IPS-20b (cell line): ENCODE data around the gene ARMS2.

Experiments used
- H3K27ac ChIP-seq: one replicate; pipeline ENCODE4 v1.5.1; 2013; ENCODE audit warnings: low read length
- H3K27me3 ChIP-seq: 2 replicates; pipeline ENCODE4 v1.6.1; 2013; ENCODE audit warnings: mild to moderate bottlenecking, low read length, inconsistent platforms; ENCODE audit not compliant: insufficient read depth
- H3K36me3 ChIP-seq: 2 replicates; pipeline ENCODE4 v1.6.1; 2013; ENCODE audit warnings: low read depth, mild to moderate bottlenecking, inconsistent platforms, low read length, moderate library complexity; ENCODE audit not compliant: insufficient read depth
- H3K4me1 ChIP-seq: 2 replicates; pipeline ENCODE4 v1.6.1; 2013; ENCODE audit warnings: mild to moderate bottlenecking, control low read depth, inconsistent platforms, low read length, moderate library complexity; ENCODE audit not compliant: insufficient read depth
- H3K4me3 ChIP-seq: 2 replicates; pipeline ENCODE4 v1.5.1; 2013; ENCODE audit warnings: mild to moderate bottlenecking, low read length, inconsistent platforms
- H3K9ac ChIP-seq: 2 replicates; pipeline ENCODE4 v1.6.1; 2013; ENCODE audit warnings: low read depth, mild to moderate bottlenecking, inconsistent platforms, low read length, moderate library complexity
- H3K9me3 ChIP-seq: 2 replicates; pipeline ENCODE4 v1.6.1; 2013; ENCODE audit warnings: mild to moderate bottlenecking, low read depth, low read length, inconsistent platforms; ENCODE audit not compliant: insufficient read depth

Gene ARMS2

DNA sequence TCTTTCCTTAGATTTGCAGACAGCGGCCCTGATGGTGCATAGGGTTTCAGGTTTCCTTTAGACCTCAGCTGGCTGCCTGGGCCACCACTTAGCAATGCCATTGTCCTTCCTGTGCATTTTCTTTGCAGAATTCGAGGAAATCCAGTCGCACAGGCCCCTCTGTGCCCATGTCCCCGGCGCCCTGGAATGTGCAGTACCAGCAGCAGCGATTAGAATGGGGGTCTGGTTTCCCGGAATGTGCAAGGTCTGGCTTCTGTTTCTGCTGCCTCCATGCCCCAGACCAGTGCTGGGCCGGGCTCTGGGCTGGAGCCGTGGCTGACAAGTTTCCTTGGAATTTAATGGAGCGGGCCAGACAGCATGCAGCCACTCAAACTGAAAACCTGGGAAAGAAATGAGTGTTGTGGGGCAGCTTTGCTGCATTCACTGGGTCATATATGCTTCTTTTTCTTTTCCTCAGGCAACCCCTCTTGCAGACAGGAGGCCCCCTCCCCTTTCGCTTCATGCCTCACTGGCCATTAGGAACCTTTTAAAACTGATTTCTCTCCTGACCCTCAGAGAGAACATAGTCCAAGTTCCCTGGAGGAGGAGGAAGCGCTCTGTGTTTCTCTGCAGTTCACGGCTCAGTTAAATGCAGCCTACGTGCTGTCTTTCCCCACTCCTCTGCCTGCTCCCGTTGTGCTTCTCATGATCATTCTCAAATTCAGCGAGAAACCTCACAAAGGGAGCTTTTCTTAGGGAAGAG lies 21.3 kb downstream of the ARMS2 start:
- H3K4me1 ChIP-seq, result peaks cover 41% of the 10 kb centered on the region
- no peaks in the 10 kb centered on the region for H3K36me3 ChIP-seq
- H3K9ac ChIP-seq, result 0 out of 2 replicates have a peak overlapping the region, but pooled peaks have one; percentile 20
- H3K9me3 ChIP-seq, result no peaks in the 10 kb centered on the region
- H3K27ac ChIP-seq, result no peak overlapping the region
- H3K4me3 ChIP-seq, result no peak overlapping the region
- H3K27me3 ChIP-seq, result no peaks in the 10 kb centered on the region

DNA sequence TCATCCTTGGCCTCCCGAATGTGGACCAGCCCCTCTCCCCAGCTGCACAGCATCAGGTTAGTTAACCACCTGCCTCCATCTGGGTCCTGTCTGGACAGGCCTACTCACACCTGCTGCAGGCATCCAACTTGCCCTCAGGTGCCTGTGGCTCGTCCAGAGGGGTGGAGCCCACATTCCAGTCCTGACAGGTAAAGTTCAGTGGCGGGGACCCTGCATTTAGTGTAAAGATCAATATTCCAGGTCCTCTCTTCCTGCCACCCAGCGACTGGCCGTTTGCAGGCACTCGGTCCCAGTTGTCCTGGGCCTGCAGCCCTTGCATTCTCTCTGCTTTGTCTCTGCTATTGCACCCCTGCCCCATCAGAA lies 21.9 kb downstream of the ARMS2 start:
- 0 out of 2 replicates have a peak overlapping the region, but pooled peaks have one; percentile 20 for H3K9ac ChIP-seq
- no peak overlapping the region for H3K4me3 ChIP-seq
- H3K4me1 ChIP-seq, result peaks cover 41% of the 10 kb centered on the region
- H3K27me3 ChIP-seq, result no peaks in the 10 kb centered on the region
- no peaks in the 10 kb centered on the region for H3K9me3 ChIP-seq
- no peaks in the 10 kb centered on the region for H3K36me3 ChIP-seq
- no peak overlapping the region for H3K27ac ChIP-seq

DNA sequence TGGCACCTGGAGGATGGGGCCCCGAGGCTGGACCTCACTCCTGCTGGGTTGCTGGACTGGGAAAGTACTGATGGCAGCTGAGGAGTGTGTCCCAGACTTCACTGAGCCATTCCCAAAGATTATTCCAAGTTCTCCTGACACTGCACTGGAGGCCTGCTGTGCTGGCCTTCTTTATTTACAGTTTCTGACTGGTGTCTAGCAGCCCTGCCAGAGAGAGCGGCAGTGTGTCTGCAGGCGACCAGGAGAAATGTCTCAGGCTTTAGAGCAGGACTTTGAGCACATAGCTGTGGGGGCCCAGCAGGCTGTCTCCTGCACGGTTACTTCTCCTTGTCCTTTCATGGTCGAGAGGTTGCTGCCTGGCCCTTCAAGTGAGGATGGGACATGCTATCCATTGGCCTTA lies 23.0 kb downstream of the ARMS2 start:
- Histone ChIP-seq H3K9ac (no peak overlapping the region), H3K27me3 (no peaks in the 10 kb centered on the region), H3K36me3 (no peaks in the 10 kb centered on the region), H3K4me1 (peaks cover 41% of the 10 kb centered on the region), H3K4me3 (no peak overlapping the region), H3K9me3 (peaks cover 3% of the 10 kb centered on the region; the same call in 1 of the 2 replicates), H3K27ac (no peak overlapping the region)

DNA sequence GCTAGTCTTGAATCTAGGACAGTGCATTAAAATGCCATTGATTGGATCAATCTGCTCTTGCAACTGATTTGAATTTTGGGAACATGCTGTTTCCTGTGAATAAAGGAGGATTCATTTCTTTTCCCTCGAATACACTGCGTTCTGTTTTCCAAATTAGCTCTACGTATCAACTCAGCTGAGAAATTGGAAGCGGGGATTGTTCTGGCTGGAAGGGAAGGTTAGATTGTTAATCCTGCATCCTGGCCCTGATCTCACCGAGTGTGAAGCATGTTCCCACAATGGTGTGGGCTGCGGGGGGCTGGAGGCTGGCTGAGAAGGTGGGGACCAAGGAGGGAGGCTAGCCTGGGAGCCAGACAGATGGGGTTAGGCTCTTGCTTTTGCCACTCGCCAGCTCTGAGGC lies 24.5 kb downstream of the ARMS2 start:
- Histone ChIP-seq H3K27me3 (no peaks in the 10 kb centered on the region), H3K9ac (no peak overlapping the region), H3K4me3 (no peak overlapping the region), H3K27ac (no peak overlapping the region), H3K36me3 (no peaks in the 10 kb centered on the region), H3K4me1 (peaks cover 38% of the 10 kb centered on the region), H3K9me3 (peaks cover 3% of the 10 kb centered on the region; the same call in 1 of the 2 replicates)

DNA sequence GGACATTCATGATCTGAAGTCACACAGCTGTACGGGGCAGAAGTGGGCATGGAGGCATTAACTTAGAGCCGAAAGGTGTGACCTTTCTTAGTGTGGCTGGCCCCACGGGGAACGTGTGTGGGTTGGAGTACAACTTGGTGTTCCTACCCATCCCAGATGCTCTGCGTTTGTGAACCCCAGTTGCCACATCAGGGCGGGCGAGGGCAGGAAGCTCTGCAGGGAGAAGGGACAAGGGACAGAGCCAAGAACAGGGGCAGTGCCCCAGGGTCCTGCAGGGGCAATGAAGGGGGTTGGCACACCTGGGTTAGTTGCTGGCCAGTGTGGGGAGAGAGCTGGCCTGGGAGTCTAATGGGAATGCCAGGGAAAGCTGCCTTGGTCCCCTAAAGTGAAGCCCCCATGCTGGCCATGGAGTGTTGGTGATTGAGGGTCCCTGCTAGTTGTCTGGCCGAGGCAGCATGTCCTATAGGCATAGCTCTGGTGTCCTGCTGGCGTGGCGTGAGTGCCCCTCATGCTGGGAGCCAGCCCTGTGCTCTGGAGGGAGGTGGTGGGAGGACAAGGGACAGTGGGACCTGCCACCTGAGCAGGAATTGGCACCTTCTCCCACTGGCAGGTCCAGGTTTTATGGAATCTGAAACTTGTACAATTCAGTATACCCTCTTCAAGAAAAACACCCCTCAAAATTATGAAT lies 25.8 kb downstream of the ARMS2 start:
- H3K4me3 ChIP-seq, result no peak overlapping the region
- no peaks in the 10 kb centered on the region for H3K27me3 ChIP-seq
- no peak overlapping the region for H3K27ac ChIP-seq
- peaks cover 27% of the 10 kb centered on the region; the same call in 1 of the 2 replicates for H3K4me1 ChIP-seq
- H3K9me3 ChIP-seq, result peaks cover 3% of the 10 kb centered on the region; the same call in 1 of the 2 replicates
- H3K36me3 ChIP-seq, result no peaks in the 10 kb centered on the region
- H3K9ac ChIP-seq, result no peak overlapping the region

DNA sequence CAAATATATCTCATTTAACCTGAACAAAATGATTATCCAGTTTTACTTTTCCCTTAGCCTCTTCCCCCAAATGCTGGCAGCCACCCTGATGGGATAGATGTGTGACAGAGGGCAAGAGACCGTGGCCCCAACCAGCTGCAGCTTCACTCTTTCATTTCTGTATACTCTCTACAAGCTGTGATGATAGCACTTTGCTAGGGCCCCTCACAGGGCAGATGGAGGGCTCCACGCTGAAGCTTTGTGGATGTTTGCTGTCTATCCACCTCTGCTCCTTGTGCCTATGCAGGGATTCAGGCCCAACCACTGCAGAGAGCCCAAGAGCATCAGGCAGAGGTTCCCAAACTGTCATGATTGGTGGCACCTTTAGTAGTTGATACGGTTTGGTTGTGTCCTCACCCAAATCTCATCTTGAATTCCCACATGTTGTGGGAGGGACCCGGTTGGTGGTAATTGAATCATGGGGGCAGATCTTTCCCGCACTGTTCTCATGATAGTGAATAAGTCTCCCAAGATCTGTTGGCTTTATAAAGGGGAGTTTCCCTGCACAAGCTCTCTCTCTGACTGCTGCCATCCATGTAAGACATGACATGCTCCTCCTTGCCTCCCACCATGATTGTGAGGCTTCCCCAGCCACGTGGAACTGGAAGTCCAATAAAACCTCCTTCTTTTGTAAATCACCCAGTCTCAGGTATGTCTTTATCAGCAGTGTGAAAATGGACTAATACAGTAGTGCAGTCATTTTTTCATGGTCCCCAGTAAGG lies 27.0 kb downstream of the ARMS2 start:
- Histone ChIP-seq H3K27me3 (no peaks in the 10 kb centered on the region), H3K9ac (no peak overlapping the region), H3K36me3 (no peaks in the 10 kb centered on the region), H3K27ac (no peak overlapping the region), H3K9me3 (peaks cover 3% of the 10 kb centered on the region; the same call in 1 of the 2 replicates), H3K4me1 (peaks cover 15% of the 10 kb centered on the region; the same call in 1 of the 2 replicates), H3K4me3 (no peak overlapping the region)

DNA sequence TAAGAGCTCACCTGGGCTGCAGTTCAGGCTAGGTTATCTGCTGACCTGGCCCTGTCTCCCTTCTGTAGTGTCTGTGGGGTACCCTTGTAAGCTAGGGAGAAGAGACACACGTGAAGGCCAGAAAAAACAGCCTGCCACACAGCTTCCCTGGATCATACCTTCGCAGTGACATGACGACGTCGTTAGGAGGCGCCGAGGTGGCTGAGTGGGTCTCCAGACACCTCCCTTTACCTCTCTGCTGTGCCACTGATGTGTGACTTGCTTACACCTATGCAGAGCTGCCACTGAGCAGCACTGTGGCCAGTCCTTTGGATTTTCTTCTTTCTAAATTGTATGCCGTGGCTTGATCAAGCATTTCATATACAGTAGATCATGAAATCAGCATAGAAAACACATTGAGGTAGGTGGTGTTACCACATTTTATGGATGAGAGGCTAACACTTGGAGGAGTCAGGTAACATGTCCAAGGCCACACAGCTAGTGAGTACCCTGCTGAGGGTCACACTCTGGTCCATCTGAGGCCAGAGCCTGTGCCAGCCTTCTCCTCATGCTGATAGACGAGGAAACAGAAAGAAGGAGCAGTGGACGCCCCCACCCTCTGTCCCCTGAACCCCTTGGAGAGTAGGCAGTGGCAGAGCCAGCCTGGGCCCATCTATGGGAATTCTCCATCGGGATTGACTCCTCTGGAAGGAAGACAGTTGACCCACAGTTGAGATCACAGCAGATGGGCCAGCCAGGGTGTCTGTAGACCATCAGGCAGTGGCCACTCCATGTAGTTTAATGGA lies 30.0 kb downstream of the ARMS2 start:
- H3K27me3 ChIP-seq, result no peaks in the 10 kb centered on the region
- H3K9me3 ChIP-seq, result peaks cover 3% of the 10 kb centered on the region; the same call in 1 of the 2 replicates
- H3K27ac ChIP-seq, result no peak overlapping the region
- H3K9ac ChIP-seq, result no peak overlapping the region
- H3K4me3 ChIP-seq, result no peak overlapping the region
- H3K36me3 ChIP-seq, result no peaks in the 10 kb centered on the region
- no peaks in the 10 kb centered on the region for H3K4me1 ChIP-seq

DNA sequence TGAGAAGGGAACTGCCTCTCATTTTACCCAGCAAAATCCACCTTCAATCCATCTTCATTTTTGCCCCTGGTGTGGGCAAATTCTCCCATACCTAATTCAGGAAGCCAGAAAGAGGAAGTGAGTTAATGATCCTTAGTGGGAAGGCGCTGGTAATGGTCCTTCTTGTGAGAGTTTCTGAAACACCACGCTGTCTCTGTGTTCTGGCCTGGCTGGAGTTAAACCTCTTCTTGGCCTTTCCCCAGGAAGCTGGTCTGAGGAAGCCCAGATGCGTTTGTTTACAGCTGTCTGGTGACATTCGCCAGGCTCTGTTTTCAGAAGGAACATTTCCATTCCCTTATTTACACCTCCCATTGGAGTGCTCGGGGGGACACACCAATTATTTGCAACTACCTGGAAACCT lies 31.2 kb downstream of the ARMS2 start:
- no peaks in the 10 kb centered on the region for H3K4me1 ChIP-seq
- H3K36me3 ChIP-seq, result no peaks in the 10 kb centered on the region
- H3K9ac ChIP-seq, result no peak overlapping the region
- no peak overlapping the region for H3K27ac ChIP-seq
- H3K27me3 ChIP-seq, result no peaks in the 10 kb centered on the region
- no peak overlapping the region for H3K4me3 ChIP-seq
- peaks cover 3% of the 10 kb centered on the region; the same call in 1 of the 2 replicates for H3K9me3 ChIP-seq

DNA sequence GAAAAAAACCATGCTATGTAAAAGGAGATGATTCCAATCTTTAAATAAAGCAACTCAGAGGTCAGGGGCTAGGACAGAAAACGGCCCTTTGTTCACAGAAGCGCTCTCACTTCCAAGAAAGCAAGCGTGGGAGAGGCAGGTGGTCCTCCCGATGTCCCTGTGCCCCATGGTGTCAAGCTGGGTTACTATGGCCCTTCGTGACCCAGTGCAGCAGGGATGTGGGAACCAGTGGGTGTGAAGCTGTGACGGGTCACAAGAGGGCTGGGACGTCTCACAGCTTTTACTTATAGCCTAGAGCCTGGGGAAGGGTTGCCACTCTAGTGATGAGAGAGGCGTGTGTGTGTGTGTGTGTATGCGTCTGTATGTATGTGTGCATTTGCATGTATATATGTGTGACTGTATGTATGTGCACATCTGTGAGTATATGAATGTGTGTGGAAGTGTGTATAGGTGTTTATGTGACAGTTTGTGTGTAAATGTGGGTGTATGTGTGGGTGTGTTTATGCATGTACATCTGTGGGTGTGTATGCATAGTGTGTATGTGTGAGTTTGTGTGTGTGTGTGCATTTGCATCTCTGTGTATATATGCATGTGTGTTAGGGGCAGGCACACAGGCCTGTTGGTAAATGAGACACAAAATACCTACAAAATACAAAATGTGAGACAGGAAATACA lies 32.1 kb downstream of the ARMS2 start:
- Histone ChIP-seq H3K27ac (no peak overlapping the region), H3K27me3 (no peaks in the 10 kb centered on the region), H3K36me3 (no peaks in the 10 kb centered on the region), H3K4me3 (no peak overlapping the region), H3K9me3 (peaks cover 3% of the 10 kb centered on the region; the same call in 1 of the 2 replicates), H3K4me1 (no peaks in the 10 kb centered on the region), H3K9ac (no peak overlapping the region)

DNA sequence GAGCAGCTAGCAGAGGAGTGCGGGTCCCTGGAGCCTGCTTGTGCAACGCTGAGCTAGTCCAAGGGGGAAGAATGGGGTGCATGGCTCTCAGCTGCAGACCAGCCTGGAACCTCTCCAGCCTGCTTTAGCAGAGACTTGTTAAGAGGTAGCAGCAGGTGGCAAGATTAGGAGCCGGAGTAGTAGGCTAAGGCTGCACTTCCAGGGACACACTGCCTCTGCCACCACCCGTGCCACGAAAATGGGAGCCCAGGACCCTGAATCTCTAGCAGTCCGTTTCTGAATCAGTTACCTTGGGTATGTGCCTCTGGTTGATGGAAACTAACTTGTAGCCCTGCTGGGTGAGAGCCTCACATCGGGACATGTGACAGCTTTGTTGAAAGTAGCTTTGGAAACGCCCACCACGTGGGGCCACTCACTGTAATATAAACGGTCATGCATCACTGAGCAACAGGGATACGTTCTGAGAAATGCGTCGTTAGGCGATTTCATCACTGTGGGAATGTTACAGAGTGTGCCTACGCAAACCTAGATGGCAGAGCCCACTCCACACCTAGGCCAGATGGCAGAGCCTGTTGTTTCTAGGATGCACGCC lies 32.8 kb downstream of the ARMS2 start:
- Histone ChIP-seq H3K9ac (no peak overlapping the region), H3K27me3 (no peaks in the 10 kb centered on the region), H3K4me3 (no peak overlapping the region), H3K36me3 (no peaks in the 10 kb centered on the region), H3K4me1 (no peaks in the 10 kb centered on the region), H3K9me3 (peaks cover under 1% of the 10 kb centered on the region; the same call in 1 of the 2 replicates), H3K27ac (no peak overlapping the region)
